K562 (cell line): ENCODE results near the gene PTH2. TPM values are rescaled to one million over a fixed set of nuclear protein-coding genes. Genes with fewer than 3 reads are reported as not detected.

Source experiments
- CHD2 ChIP-seq: IDR thresholded peaks from 2 replicates; pipeline ENCODE4 v1.6.1; 2011; ENCODE audit warnings: low read depth, low read length
- DMBX1 ChIP-seq: fragments of 250-450 bp; sonication (Bioruptor Pico); IDR thresholded peaks from 2 replicates; pipeline ENCODE4 v1.8.0; 2022; ENCODE audit warnings: inconsistent platforms, mild to moderate bottlenecking, moderate library complexity, borderline replicate concordance
- ETV1 ChIP-seq: fragments of 450-650 bp; conservative IDR thresholded peaks from 2 replicates; pipeline ENCODE4 v1.6.1; 2016; ENCODE audit warnings: missing genetic modification characterization, control low read depth, low read depth, missing compliant biosample characterization
- MAFF ChIP-seq: IDR thresholded peaks from 2 replicates; pipeline ENCODE4 v1.6.1; 2012; ENCODE audit warnings: low read length, improper control_type of control experiment
- PCBP2 ChIP-seq: fragments of 200-400 bp; formaldehyde crosslinking; IDR thresholded peaks from 2 replicates; pipeline ENCODE4 v1.6.1; 2018; ENCODE audit warnings: low read length, low read depth, mild to moderate bottlenecking, moderate library complexity; ENCODE audit not compliant: poor library complexity, severe bottlenecking
- PHF8 ChIP-seq: fragments of 200-600 bp; sonication (generic); IDR thresholded peaks from 2 replicates; pipeline ENCODE4 v1.6.1; 2012; ENCODE audit warnings: mixed run types, mild to moderate bottlenecking, inconsistent platforms, low read length, moderate library complexity, borderline replicate concordance
- TCF3 ChIP-seq: sonication (generic); formaldehyde crosslinking; IDR thresholded peaks from 2 replicates; pipeline ENCODE4 v1.4.0; 2020; ENCODE audit warnings: mild to moderate bottlenecking, missing genetic modification reagents
- ZNF134 ChIP-seq: fragments of 250-450 bp; sonication (Bioruptor Pico); conservative IDR thresholded peaks from 2 replicates; pipeline ENCODE4 v1.4.0; 2020
- ZNF140 ChIP-seq: fragments of 250-450 bp; sonication (Bioruptor Pico); IDR thresholded peaks from 2 replicates; pipeline ENCODE4 v1.8.0; 2021; ENCODE audit warnings: moderate library complexity, mild to moderate bottlenecking, inconsistent platforms
- ZNF431 ChIP-seq: sonication (generic); formaldehyde crosslinking; IDR thresholded peaks from 2 replicates; pipeline ENCODE4 v1.8.0; 2022; ENCODE audit warnings: mild to moderate bottlenecking, missing genetic modification reagents
- ZNF764 ChIP-seq: fragments of 250-450 bp; sonication (Bioruptor Pico); IDR thresholded peaks from 2 replicates; pipeline ENCODE4 v1.4.0; 2020; ENCODE audit warnings: low read depth, mild to moderate bottlenecking, moderate library complexity
- polyA plus RNA-seq, 8 experiments: library from polyadenylated mRNA; depleted of rRNA in 4 of 8; stranded (reverse) in 5 of 8; unstranded in 3 of 8; fragments of >200 nt; fragmentation: Nextera tagmentation in 2 of 8; fragmentation: Illumina TruSeq in 1 of 8; extraction: Ambion mirVana in 2 of 8; extraction: Trizol in 1 of 8; gene quantifications; 2 replicates each; pipeline versions ENCODE4 v1.2.1 to v1.2.3, GENCODE V29; 2011 to 2014; ENCODE audit warnings: inconsistent platforms in 1 of 8, missing spikeins in 1 of 8
- total RNA-seq, 7 experiments: library from RNA; depleted of rRNA in 6 of 7; stranded (reverse); fragments of >200 nt in 6 of 7; fragmentation: Illumina TruSeq in 2 of 7; extraction: Trizol in 2 of 7; gene quantifications; 2 replicates each; pipeline versions ENCODE4 v1.2.1 to v1.2.3, GENCODE V29; 2011 to 2021; ENCODE audit warnings: low replicate concordance in 1 of 7
- TF ChIP-seq, protein P1 (sequence below): fragments of 200-600 bp; sonication (generic); IDR thresholded peaks from one replicate; pipeline ENCODE4 v1.6.1; 2012; ENCODE audit warnings: mild to moderate bottlenecking, low read depth, low read length, inconsistent platforms
- TF ChIP-seq, protein P2 (sequence below), 2 experiments: fragments of 450-650 bp in 1 of 2; IDR thresholded peaks; 2 replicates each; pipeline ENCODE4 v1.6.1; 2011 to 2017; ENCODE audit warnings: low read depth in 2 of 2, antibody characterized with exemption in 1 of 2, borderline replicate concordance in 1 of 2, low read length in 1 of 2, mild to moderate bottlenecking in 1 of 2, mixed read lengths in 1 of 2; ENCODE audit not compliant: control insufficient read depth in 1 of 2

PTH2 gene
- total and polyA plus RNA-seq, 9 of the 15 experiments (the other 6 are each of a cell fraction or from before 2014, with no cell fraction given), result 1.3 TPM; not detected in 8

DNA sequence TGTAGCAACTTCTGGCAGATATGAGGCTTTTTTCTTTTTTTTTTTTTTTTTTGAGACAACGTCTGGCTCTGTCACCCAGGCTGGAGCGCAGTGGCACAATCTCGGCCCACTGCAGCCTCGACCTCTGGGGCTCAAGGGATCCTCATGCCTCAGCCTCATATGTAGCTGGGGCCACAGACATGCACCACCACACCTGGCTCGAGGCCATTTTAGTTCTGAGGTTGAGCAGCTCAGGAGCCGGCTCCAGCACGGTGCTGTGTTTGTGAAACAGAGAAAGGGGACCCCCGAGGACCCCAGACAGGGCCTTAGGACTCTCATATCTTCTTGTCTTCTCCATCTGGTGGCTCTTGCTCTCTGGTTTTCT, 47.4 kb upstream of the PTH2 start (continued):
- TF ChIP-seq, protein P1, sequence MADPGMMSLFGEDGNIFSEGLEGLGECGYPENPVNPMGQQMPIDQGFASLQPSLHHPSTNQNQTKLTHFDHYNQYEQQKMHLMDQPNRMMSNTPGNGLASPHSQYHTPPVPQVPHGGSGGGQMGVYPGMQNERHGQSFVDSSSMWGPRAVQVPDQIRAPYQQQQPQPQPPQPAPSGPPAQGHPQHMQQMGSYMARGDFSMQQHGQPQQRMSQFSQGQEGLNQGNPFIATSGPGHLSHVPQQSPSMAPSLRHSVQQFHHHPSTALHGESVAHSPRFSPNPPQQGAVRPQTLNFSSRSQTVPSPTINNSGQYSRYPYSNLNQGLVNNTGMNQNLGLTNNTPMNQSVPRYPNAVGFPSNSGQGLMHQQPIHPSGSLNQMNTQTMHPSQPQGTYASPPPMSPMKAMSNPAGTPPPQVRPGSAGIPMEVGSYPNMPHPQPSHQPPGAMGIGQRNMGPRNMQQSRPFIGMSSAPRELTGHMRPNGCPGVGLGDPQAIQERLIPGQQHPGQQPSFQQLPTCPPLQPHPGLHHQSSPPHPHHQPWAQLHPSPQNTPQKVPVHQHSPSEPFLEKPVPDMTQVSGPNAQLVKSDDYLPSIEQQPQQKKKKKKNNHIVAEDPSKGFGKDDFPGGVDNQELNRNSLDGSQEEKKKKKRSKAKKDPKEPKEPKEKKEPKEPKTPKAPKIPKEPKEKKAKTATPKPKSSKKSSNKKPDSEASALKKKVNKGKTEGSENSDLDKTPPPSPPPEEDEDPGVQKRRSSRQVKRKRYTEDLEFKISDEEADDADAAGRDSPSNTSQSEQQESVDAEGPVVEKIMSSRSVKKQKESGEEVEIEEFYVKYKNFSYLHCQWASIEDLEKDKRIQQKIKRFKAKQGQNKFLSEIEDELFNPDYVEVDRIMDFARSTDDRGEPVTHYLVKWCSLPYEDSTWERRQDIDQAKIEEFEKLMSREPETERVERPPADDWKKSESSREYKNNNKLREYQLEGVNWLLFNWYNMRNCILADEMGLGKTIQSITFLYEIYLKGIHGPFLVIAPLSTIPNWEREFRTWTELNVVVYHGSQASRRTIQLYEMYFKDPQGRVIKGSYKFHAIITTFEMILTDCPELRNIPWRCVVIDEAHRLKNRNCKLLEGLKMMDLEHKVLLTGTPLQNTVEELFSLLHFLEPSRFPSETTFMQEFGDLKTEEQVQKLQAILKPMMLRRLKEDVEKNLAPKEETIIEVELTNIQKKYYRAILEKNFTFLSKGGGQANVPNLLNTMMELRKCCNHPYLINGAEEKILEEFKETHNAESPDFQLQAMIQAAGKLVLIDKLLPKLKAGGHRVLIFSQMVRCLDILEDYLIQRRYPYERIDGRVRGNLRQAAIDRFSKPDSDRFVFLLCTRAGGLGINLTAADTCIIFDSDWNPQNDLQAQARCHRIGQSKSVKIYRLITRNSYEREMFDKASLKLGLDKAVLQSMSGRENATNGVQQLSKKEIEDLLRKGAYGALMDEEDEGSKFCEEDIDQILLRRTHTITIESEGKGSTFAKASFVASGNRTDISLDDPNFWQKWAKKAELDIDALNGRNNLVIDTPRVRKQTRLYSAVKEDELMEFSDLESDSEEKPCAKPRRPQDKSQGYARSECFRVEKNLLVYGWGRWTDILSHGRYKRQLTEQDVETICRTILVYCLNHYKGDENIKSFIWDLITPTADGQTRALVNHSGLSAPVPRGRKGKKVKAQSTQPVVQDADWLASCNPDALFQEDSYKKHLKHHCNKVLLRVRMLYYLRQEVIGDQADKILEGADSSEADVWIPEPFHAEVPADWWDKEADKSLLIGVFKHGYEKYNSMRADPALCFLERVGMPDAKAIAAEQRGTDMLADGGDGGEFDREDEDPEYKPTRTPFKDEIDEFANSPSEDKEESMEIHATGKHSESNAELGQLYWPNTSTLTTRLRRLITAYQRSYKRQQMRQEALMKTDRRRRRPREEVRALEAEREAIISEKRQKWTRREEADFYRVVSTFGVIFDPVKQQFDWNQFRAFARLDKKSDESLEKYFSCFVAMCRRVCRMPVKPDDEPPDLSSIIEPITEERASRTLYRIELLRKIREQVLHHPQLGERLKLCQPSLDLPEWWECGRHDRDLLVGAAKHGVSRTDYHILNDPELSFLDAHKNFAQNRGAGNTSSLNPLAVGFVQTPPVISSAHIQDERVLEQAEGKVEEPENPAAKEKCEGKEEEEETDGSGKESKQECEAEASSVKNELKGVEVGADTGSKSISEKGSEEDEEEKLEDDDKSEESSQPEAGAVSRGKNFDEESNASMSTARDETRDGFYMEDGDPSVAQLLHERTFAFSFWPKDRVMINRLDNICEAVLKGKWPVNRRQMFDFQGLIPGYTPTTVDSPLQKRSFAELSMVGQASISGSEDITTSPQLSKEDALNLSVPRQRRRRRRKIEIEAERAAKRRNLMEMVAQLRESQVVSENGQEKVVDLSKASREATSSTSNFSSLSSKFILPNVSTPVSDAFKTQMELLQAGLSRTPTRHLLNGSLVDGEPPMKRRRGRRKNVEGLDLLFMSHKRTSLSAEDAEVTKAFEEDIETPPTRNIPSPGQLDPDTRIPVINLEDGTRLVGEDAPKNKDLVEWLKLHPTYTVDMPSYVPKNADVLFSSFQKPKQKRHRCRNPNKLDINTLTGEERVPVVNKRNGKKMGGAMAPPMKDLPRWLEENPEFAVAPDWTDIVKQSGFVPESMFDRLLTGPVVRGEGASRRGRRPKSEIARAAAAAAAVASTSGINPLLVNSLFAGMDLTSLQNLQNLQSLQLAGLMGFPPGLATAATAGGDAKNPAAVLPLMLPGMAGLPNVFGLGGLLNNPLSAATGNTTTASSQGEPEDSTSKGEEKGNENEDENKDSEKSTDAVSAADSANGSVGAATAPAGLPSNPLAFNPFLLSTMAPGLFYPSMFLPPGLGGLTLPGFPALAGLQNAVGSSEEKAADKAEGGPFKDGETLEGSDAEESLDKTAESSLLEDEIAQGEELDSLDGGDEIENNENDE, result no peak
- no peak for TF ChIP-seq ZNF140 (CRISPR knock-in tag)
- TF ChIP-seq ETV1 (tag), result no peak
- TF ChIP-seq ZNF431 (CRISPR knock-in tag), result no peak
- TF ChIP-seq PHF8, result no peak
- TF ChIP-seq ZNF134 (CRISPR knock-in tag), result no peak
- TF ChIP-seq DMBX1, result no peak
- no peak for TF ChIP-seq MAFF
- no peak for TF ChIP-seq CHD2
- no peak for TF ChIP-seq TCF3 (CRISPR knock-in tag)
- TF ChIP-seq PCBP2, result no peak
- no peak for TF ChIP-seq ZNF764 (CRISPR knock-in tag)
- TF ChIP-seq, protein P2, sequence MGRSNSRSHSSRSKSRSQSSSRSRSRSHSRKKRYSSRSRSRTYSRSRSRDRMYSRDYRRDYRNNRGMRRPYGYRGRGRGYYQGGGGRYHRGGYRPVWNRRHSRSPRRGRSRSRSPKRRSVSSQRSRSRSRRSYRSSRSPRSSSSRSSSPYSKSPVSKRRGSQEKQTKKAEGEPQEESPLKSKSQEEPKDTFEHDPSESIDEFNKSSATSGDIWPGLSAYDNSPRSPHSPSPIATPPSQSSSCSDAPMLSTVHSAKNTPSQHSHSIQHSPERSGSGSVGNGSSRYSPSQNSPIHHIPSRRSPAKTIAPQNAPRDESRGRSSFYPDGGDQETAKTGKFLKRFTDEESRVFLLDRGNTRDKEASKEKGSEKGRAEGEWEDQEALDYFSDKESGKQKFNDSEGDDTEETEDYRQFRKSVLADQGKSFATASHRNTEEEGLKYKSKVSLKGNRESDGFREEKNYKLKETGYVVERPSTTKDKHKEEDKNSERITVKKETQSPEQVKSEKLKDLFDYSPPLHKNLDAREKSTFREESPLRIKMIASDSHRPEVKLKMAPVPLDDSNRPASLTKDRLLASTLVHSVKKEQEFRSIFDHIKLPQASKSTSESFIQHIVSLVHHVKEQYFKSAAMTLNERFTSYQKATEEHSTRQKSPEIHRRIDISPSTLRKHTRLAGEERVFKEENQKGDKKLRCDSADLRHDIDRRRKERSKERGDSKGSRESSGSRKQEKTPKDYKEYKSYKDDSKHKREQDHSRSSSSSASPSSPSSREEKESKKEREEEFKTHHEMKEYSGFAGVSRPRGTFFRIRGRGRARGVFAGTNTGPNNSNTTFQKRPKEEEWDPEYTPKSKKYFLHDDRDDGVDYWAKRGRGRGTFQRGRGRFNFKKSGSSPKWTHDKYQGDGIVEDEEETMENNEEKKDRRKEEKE (IDR thresholded peaks at IDR 0.05; ENCODE audit: borderline replicate concordance in 1 of 2, control insufficient read depth in 1 of 2, low read depth in 2 of 2, low read length in 1 of 2), result no peak
